HG03159 (cell line): ENCODE results near the gene MEGF11.

ENCODE experiments used
- ATAC-seq: cut with Tn5 transposase; IDR thresholded peaks from one replicate; pipeline ENCODE4 v1.9.1; 2021; ENCODE audit warnings: mild to moderate bottlenecking, moderate library complexity; ENCODE audit not compliant: unreplicated experiment

The MEGF11 gene

GRCh38 chr15:65953622-65954021 is 299.9 kb downstream of the MEGF11 start:
- ATAC-seq = no peak

- ATAC-seq = no peak
Observed at GRCh38 chr15:65952391-65953053, 301.0 kb downstream of the MEGF11 start.

- ATAC-seq = no peak
Observed at GRCh38 chr15:65951007-65951406, 302.5 kb downstream of the MEGF11 start.

GRCh38 chr15:65949491-65949890 is 304.1 kb downstream of the MEGF11 start:
- ATAC-seq = no peak

GRCh38 chr15:65949011-65949410 is 304.5 kb downstream of the MEGF11 start:
- no peak for ATAC-seq

GRCh38 chr15:65948383-65948782 is 305.2 kb downstream of the MEGF11 start:
- ATAC-seq = no peak

GRCh38 chr15:65947041-65947440 is 306.5 kb downstream of the MEGF11 start:
- ATAC-seq = no peak

GRCh38 chr15:65945616-65946015 is 307.9 kb downstream of the MEGF11 start:
- no peak for ATAC-seq

GRCh38 chr15:65944404-65944803 is 309.1 kb downstream of the MEGF11 start:
- no peak for ATAC-seq

- no peak for ATAC-seq
Observed at GRCh38 chr15:65942436-65942835, 311.1 kb downstream of the MEGF11 start.

GRCh38 chr15:65940618-65940909 is 313.0 kb downstream of the MEGF11 start:
- ATAC-seq = no peak

- ATAC-seq = no peak
Observed at GRCh38 chr15:65939901-65940617, 313.5 kb downstream of the MEGF11 start.

- no peak for ATAC-seq
Observed at GRCh38 chr15:65938604-65939003, 314.9 kb downstream of the MEGF11 start.

GRCh38 chr15:65937476-65937875 is 316.1 kb downstream of the MEGF11 start:
- ATAC-seq = no peak

GRCh38 chr15:65937054-65937453 is 316.5 kb downstream of the MEGF11 start:
- ATAC-seq = no peak

GRCh38 chr15:65936282-65936681 is 317.3 kb downstream of the MEGF11 start:
- no peak for ATAC-seq

- ATAC-seq = no peak
Observed at GRCh38 chr15:65935391-65935790, 318.2 kb downstream of the MEGF11 start.

GRCh38 chr15:65931221-65931620 is 322.3 kb downstream of the MEGF11 start:
- ATAC-seq = no peak

GRCh38 chr15:65930134-65930533 is 323.4 kb downstream of the MEGF11 start:
- no peak for ATAC-seq

GRCh38 chr15:65929573-65929972 is 324.0 kb downstream of the MEGF11 start:
- ATAC-seq = no peak

- no peak for ATAC-seq
Observed at GRCh38 chr15:65927545-65927944, 326.0 kb downstream of the MEGF11 start.

GRCh38 chr15:65926899-65927298 is 326.7 kb downstream of the MEGF11 start:
- ATAC-seq = peak; percentile 65

GRCh38 chr15:65926459-65926858 is 327.1 kb downstream of the MEGF11 start:
- ATAC-seq = no peak
